GM19463 (cell line): Measurements from ENCODE around the gene MATCAP1.

Source experiments
- ATAC-seq: cut with Tn5 transposase; IDR thresholded peaks from one replicate; pipeline ENCODE4 v1.9.1; 2021; ENCODE audit warnings: mild to moderate bottlenecking, moderate library complexity; ENCODE audit not compliant: unreplicated experiment

The MATCAP1 gene

GRCh38 chr16:67191995-67192681 is 8.4 kb upstream of the MATCAP1 start, which contains the start of gene E2F4:
TSS of gene E2F4 (plus strand) at chr16:67192155. CDS start at chr16:67192228, 73 bp downstream.
- ATAC-seq, result peak; percentile 94

GRCh38 chr16:67191411-67191994 is 7.7 kb upstream of the MATCAP1 start:
- ATAC-seq, result no peak

- no peak for ATAC-seq
Observed at GRCh38 chr16:67190448-67191399, 7.0 kb upstream of the MATCAP1 start.

GRCh38 chr16:67190041-67190440 is 6.3 kb upstream of the MATCAP1 start, which contains the start of gene EXOC3L1:
TSS of gene EXOC3L1 (minus strand) at chr16:67190136. CDS start at chr16:67189676, 460 bp downstream.
- no peak for ATAC-seq

- ATAC-seq, result no peak
Observed at GRCh38 chr16:67188798-67189197, 5.0 kb upstream of the MATCAP1 start.

GRCh38 chr16:67188323-67188722 is 4.6 kb upstream of the MATCAP1 start:
- ATAC-seq, result no peak

GRCh38 chr16:67187175-67187890 is 3.6 kb upstream of the MATCAP1 start:
- ATAC-seq, result no peak

GRCh38 chr16:67186550-67186950 is 2.8 kb upstream of the MATCAP1 start:
- ATAC-seq, result no peak

GRCh38 chr16:67185651-67186134 is 1.9 kb upstream of the MATCAP1 start:
- ATAC-seq, result no peak

GRCh38 chr16:67184995-67185650 is 1.4 kb upstream of the MATCAP1 start:
- no peak for ATAC-seq

- peak; percentile 6 for ATAC-seq
Observed at GRCh38 chr16:67184453-67184994, 761 bp upstream of the MATCAP1 start.

- ATAC-seq, result no peak
Observed at GRCh38 chr16:67183284-67183626, 508 bp downstream of the MATCAP1 start.

- ATAC-seq, result no peak
Observed at GRCh38 chr16:67182288-67182687, 1.5 kb downstream of the MATCAP1 start.

GRCh38 chr16:67181346-67181745 is 2.4 kb downstream of the MATCAP1 start:
- no peak for ATAC-seq

- no peak for ATAC-seq
Observed at GRCh38 chr16:67180166-67180565, 3.6 kb downstream of the MATCAP1 start.

- ATAC-seq, result no peak
Observed at GRCh38 chr16:67179421-67180080, 4.2 kb downstream of the MATCAP1 start.

- no peak for ATAC-seq
Observed at GRCh38 chr16:67177743-67178699, 5.7 kb downstream of the MATCAP1 start.

GRCh38 chr16:67176662-67177061 is 7.1 kb downstream of the MATCAP1 start:
- ATAC-seq, result no peak
